Prostate gland (tissue), 2 donors: ENCODE results near the gene MICAL1.

Experiments used
- POLR2A ChIP-seq: fragments of 450-650 bp; IDR thresholded peaks from one replicate; pipeline ENCODE4 v1.6.1; 2016; ENCODE audit warnings: antibody characterized with exemption, mild to moderate bottlenecking
- TF ChIP-seq, protein P1 (sequence below), 4 experiments: fragments of 200-600 bp in 2 of 4; fragments of 450-650 bp in 2 of 4; sonication (generic) in 2 of 4; IDR thresholded peaks; 1 replicate in 3 of 4; 2 replicates in 1 of 4; pipeline ENCODE4 v1.5.1; 2016 to 2019; ENCODE audit warnings: antibody characterized with exemption in 4 of 4, mild to moderate bottlenecking in 2 of 4, moderate library complexity in 2 of 4

DNA sequence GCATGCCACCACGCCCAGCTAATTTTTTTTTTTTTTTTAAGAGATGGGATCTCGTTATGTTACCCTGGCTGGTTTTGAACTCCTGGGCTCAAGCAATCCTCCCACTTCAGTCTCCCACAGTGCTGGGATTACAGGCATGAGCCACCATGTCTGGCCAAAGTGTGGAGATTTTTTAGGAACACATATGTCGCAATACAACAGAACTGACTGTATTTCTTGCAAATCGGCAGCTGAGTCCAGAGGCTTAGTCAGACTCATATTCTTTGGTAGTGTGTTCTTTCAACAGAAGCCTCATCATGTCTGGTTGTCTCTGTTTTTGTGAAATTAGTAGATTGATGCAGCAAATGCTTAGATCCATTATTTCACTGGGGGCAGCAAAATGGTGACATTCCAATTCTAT is 49.4 kb downstream of the MICAL1 start:
- TF ChIP-seq POLR2A, result no peak
- TF ChIP-seq, protein P1, sequence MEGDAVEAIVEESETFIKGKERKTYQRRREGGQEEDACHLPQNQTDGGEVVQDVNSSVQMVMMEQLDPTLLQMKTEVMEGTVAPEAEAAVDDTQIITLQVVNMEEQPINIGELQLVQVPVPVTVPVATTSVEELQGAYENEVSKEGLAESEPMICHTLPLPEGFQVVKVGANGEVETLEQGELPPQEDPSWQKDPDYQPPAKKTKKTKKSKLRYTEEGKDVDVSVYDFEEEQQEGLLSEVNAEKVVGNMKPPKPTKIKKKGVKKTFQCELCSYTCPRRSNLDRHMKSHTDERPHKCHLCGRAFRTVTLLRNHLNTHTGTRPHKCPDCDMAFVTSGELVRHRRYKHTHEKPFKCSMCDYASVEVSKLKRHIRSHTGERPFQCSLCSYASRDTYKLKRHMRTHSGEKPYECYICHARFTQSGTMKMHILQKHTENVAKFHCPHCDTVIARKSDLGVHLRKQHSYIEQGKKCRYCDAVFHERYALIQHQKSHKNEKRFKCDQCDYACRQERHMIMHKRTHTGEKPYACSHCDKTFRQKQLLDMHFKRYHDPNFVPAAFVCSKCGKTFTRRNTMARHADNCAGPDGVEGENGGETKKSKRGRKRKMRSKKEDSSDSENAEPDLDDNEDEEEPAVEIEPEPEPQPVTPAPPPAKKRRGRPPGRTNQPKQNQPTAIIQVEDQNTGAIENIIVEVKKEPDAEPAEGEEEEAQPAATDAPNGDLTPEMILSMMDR (IDR thresholded peaks at IDR 0.05), result no peak
